WERI-Rb-1 (cell line): ENCODE measurements around the gene BAHD1.
A peak's percentile ranks its signal among the peaks of the same experiment; 100 is the strongest.

Source experiments
- DNase-seq: peaks from one replicate; pipeline ENCODE4 v3.0.0-alpha.2; 2020
- H3K27ac ChIP-seq: fragments of 250-450 bp; sonication (Bioruptor Pico); 2 replicates; pipeline ENCODE4 v1.5.1; 2020; ENCODE audit warnings: mild to moderate bottlenecking, moderate library complexity
- H3K27me3 ChIP-seq: fragments of 250-450 bp; sonication (Bioruptor Pico); 2 replicates; pipeline ENCODE4 v1.5.1; 2021; ENCODE audit warnings: mild to moderate bottlenecking, low read depth, moderate library complexity; ENCODE audit not compliant: insufficient read depth, severe bottlenecking
- H3K36me3 ChIP-seq: fragments of 250-450 bp; sonication (Bioruptor Pico); 2 replicates; pipeline ENCODE4 v1.5.1; 2020; ENCODE audit warnings: mild to moderate bottlenecking, moderate library complexity
- H3K4me3 ChIP-seq: 2 replicates; pipeline ENCODE4 v1.5.1; 2011; ENCODE audit warnings: low read depth, mild to moderate bottlenecking, control low read depth, low read length
- H3K9me3 ChIP-seq: fragments of 250-450 bp; sonication (Bioruptor Pico); 2 replicates; pipeline ENCODE4 v1.5.1; 2021; ENCODE audit warnings: mild to moderate bottlenecking, moderate library complexity; ENCODE audit not compliant: severe bottlenecking
- CTCF ChIP-seq: IDR thresholded peaks from 2 replicates; pipeline ENCODE4 v1.5.1; 2011; ENCODE audit warnings: low read depth, mild to moderate bottlenecking, control low read depth, inconsistent platforms, low read length

Gene BAHD1

GRCh38 chr15:40428185-40428584 is 12.6 kb upstream of the BAHD1 start:
- Histone ChIP-seq H3K9me3 (no peaks in the 10 kb centered on the region), H3K27ac (no peak overlapping the region), H3K4me3 (no peak overlapping the region), H3K27me3 (no peaks in the 10 kb centered on the region), H3K36me3 (no peaks in the 10 kb centered on the region)
- DNase-seq, result no peak
- no peak for TF ChIP-seq CTCF

DNA sequence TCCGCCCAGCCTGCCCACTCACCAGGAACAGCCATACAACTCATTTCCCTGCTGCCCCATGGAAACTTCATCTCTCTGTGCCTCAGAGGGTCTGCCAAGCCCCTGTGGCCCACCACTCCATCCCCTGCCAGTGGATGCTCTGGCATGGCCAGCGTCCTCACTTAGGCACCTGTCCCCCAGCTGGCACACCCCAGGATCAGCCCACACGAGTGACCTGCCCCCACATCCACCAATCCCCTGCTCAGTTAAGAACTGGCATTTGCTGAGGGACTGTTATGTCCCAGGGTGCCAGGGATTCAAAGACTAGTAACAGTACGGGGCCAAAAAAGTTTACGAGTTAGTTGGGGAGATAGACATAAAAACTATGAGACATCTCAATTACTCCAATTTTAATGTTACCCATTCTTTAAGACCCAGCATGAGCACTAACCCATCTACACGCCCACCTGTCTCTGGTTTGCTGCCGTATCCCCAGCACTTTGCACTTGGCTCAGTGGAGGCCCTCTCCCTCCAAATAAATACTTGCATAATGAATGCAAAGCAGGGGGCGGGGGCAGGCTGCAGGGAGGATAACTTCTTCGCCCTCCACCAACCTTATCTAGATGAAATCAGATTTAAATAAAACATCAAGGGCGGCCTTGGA is 11.6 kb upstream of the BAHD1 start:
- no peak for TF ChIP-seq CTCF

GRCh38 chr15:40430271-40430805 is 10.4 kb upstream of the BAHD1 start:
- Histone ChIP-seq H3K4me3 (peak overlapping the region; percentile 15), H3K27me3 (no peaks in the 10 kb centered on the region), H3K36me3 (no peaks in the 10 kb centered on the region), H3K9me3 (no peaks in the 10 kb centered on the region), H3K27ac (peak overlapping the region; percentile 7; the same call in 1 of the 2 replicates)
- DNase-seq, result peak; percentile 72
- TF ChIP-seq CTCF, result no peak

More for the DNA sequence above, 11.6 kb upstream of the BAHD1 start:
- H3K9me3 ChIP-seq, result no peaks in the 10 kb centered on the region
- no peaks in the 10 kb centered on the region for H3K36me3 ChIP-seq
- no peak overlapping the region for H3K4me3 ChIP-seq
- DNase-seq, result no peak
- no peaks in the 10 kb centered on the region for H3K27me3 ChIP-seq
- H3K27ac ChIP-seq, result no peak overlapping the region

DNA sequence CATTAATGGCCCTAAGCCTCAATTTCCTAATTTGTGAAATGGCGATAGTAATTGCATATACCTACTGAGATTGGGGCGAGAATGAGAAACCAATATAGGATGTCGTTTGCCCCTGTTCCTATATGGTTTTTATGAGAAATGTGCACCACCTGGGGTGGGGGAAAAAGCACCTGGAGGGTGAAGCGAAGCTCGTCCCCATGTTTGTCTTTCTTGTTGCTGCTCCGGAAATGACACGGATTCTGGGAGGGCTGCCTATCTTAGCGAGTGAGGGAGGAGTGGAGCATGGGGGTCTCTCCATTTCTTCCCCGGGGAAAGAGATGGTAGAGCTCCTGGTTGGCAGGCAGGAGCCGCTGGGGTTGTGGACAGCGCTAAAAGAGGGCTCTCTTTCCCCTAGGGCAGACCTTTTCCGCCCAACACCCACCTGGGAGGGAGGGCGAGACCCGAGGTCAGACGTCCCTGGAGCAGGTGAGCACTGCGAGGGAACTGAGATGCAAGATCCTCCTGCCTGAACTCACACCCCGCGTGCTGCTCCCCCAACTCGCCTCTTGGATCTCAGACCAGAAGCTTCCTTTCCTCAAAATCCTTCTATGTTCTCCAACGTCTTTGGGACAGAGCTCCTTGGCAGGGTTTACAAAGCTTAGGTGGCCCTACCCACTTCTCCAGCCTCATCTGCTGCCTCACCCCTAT is 5.6 kb upstream of the BAHD1 start:
- no peaks in the 10 kb centered on the region for H3K27me3 ChIP-seq
- DNase-seq, result no peak
- H3K9me3 ChIP-seq, result no peaks in the 10 kb centered on the region
- H3K4me3 ChIP-seq, result no peak overlapping the region
- H3K27ac ChIP-seq, result no peak overlapping the region
- H3K36me3 ChIP-seq, result no peaks in the 10 kb centered on the region
- TF ChIP-seq CTCF, result no peak

DNA sequence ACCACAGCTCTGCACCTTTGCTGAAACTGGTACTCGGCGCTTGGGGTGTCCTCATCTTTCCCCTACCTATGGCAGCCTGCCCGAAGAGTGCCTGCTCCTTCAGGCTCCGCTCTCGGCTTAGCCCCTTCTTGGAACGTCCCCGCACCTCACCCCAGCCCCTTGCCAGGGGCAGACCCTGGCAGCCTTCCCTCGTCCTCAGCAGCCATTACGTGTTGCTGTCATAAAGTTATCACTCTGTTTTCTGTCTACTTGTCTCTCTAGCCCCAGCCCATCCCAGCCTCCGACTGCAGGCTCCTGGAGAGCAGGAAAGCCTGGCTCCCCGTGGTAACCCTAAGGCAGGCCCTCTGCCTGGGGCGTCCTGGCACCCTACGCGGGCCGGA is 5.1 kb upstream of the BAHD1 start:
- Histone ChIP-seq H3K36me3 (no peaks in the 10 kb centered on the region), H3K9me3 (no peaks in the 10 kb centered on the region), H3K4me3 (peak overlapping the region; percentile 76), H3K27me3 (no peaks in the 10 kb centered on the region), H3K27ac (peak overlapping the region; percentile 55)
- no peak for TF ChIP-seq CTCF
- DNase-seq, result no peak
